GM19455 (cell line): ENCODE results near the gene PNKD.
A peak's percentile ranks its signal among the peaks of the same experiment; 100 is the strongest.

Experiments used
- ATAC-seq: cut with Tn5 transposase; IDR thresholded peaks from one replicate; pipeline ENCODE4 v1.9.1; 2021; ENCODE audit not compliant: unreplicated experiment

The PNKD gene

DNA sequence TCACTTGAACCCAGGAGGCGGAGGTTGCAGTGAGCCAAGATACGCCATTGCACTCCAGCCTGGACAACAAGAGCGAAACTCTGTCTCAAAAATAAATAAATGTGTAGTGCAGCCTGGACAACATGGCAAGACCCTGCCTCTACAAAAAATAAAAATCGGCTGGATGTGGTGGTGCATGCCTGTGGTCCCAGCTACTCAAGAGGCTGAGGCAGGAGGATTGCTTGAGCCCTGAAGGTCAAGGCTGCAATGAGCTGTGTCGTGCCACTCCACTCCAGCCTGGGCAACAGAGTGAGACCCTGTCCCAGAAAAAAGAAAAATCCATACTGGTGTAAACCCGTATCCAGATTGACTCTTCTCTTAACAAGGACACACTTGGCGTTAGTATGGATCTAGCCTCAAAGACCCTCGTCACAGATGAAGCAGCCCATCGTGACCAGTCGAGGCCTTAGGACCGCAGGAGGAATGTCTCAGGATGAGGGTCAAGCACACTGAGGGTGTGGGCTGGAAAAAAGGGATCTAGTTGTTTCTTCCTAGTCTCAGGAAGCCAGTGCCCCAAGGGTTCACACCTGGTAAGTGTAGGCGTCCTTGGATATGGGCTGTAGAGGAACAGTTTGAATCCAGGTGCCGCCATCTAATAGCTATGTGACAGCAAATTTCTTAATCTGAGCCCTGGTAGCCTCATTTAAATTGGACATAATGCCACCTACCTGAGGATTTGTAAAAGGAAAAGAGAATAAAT is 13.5 kb upstream of the PNKD start:
- ATAC-seq: no peak

DNA sequence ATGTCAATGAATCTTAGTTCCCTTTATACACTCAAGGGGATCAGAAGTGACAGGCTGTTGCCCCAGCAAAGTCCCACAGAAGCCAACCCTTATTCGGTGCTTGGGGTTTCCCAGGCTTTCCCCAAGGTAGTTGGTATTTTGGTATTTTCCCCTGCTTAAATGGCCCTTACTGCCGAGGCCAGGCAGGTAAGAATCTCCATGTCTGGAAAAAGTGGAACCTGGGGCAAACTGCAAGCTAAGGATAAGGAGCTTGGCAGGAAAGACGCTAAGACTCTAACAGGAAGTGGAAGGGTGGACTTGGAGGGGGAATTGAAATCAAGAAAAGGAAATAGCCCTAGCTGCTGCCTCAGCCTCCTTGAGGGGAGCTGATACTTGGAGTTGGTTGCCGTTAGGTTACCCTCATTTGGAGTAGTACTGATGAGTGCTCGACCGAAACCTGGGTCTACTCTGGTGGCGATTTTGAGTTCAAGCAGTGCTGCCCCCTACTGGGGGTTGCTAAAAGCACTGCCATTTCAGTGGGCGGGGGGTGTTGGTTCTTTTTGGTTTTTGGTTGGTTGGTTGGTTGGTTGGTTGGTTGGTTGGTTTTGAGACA is 12.8 kb upstream of the PNKD start:
- ATAC-seq: peak; percentile 63

DNA sequence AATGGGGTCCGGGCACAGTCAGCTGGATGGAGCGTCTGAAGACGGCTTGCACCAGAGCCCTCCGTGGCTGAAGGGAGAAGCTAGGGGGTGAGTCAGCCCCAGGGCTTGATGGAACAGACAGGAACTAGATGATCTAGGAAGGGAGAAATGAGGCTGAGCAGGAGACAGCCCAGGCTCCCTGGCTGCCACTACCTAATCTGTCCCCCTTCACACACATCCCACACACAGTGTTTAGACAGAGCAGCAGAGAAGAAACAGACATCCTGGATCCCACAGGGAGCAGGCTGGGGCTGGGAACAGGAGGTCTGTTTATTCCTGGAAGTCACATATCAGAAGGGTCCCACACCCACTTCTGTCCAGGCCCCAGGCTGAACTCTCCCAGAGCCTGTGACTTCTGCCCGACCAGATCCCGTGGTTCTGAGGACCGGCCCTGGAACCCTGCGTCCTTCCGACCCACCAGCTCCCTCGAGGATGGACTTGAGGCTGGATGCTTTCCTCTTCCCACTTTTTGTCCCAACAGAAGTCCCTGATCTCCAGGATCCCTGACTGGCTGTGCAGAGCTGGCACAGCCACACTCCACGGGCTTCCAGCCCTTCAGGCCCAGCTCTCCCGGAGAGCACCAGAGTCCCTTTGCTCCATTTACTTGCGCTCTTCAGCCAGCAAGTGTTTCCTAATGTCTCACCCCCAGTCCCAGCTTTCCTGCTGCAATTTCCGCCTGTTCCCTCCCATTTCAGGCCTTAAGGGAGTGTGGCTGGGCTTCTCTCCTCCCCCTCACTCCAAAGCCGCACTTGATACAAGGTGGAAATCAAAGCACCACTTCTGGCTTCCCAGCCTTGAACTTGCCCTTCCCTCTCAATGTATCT is 11.0 kb upstream of the PNKD start:
- no peak for ATAC-seq

DNA sequence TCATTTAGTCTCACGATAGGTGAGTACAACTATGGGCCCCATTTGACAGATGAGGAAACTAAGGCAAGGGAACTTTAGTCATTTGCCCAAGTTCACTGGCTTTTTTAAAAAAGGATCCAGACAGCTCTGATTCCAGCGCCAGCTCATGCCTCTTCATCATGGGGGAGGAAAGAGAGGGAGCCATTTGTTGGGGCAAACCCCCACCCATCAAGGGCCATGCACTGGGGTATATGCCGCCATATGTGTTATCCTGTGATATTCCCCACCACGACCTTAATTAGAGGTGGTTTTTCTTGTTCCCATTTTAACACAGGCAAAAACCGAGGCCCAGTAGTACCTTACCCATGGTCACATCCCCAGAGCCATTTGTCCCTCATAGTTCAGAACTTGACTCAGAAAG is 10.2 kb upstream of the PNKD start:
- ATAC-seq: no peak

DNA sequence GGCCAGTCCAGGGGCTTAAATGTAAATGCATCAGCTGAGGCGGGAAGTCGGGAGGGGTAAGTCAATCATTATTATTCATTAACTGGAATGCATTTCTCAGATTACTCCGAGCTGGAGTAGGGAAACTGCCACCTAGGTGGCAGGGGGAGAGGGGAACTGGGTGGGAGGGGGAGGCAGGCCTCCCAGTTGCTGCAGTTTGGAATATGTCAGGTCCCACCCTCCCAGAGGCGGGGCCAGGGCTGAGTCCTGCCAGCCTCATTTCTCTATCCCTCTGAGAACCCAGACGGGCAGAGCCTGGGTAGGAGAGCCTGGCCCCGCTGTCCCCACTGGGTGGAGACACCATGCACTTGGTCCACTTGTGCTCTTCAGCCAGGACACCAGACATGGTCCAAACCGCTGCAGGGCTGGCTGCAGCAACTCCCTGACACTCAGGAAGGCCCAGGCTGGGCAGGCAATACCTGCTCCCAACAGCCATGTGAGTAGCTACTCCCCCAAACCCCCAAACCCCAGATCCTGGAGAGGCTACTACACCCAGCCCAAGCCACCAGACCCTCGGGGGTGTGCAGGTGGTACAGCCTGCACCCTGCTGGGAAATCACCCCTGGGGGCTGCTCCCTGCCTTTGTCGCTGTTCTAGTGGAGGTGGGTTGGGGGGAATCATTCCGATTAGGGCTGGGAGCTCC is 9.4 kb upstream of the PNKD start, which contains the start of gene GPBAR1:
GPBAR1 (plus strand) TSS at position 274 of the 681 bp plus-strand sequence. CDS start 1,710 bp downstream, outside the sequence.
- no peak for ATAC-seq

DNA sequence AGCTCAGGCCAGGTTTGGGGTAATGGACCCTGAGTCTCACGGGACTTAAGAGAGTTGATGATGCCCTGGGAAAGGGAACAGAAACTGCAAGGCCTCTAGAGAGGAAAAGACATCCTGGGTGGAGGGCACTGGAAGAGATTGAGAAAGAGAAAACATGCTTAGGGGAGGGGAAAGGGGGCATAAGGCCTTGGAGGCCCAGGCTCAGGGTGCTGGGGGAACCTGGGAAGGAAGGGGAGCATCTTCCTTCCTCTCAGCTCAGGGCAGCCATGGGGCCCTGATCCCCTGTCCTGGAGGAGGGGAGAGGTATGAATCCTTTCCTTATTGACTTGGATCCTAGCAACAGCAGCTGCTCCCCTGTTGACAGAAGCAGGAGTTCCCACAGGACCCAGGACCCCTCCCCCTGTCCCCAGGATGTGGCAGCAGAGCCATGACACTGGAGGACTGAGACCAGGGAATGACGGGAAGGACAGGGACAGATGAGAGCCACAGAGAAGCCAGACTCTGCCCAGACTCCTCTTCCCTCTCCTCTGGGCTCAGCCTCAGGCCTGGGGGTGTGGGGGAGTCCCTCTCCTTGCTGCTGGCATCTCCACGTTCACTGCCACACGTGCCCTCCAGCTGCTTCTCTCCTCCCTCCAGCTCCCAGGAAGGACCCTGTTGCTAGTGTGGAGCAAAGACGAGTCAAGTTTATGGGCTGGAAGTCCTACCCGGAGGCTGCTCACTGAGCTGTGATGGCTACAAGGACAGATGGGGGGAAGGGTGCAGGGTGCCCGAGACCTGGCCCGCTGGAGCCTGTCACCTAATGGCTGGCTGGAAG is 8.7 kb upstream of the PNKD start:
- no peak for ATAC-seq

DNA sequence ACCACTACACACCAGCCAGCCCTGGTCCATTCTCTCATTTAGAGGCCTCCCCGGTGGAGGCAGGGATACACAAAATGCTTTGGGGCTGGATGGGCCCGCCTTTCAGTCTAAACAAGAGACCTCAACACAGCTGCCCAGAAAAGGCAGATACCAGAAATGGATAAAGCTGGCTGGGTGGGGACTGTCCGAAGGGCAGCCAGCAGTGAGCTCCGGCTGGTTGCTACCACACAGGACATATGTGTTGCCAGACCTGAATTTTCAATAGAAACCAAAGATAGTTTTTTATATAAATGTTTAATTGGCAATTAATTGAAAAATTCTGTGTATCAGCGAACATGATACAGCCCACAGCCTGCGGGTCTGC is 8.1 kb upstream of the PNKD start:
- ATAC-seq: no peak

DNA sequence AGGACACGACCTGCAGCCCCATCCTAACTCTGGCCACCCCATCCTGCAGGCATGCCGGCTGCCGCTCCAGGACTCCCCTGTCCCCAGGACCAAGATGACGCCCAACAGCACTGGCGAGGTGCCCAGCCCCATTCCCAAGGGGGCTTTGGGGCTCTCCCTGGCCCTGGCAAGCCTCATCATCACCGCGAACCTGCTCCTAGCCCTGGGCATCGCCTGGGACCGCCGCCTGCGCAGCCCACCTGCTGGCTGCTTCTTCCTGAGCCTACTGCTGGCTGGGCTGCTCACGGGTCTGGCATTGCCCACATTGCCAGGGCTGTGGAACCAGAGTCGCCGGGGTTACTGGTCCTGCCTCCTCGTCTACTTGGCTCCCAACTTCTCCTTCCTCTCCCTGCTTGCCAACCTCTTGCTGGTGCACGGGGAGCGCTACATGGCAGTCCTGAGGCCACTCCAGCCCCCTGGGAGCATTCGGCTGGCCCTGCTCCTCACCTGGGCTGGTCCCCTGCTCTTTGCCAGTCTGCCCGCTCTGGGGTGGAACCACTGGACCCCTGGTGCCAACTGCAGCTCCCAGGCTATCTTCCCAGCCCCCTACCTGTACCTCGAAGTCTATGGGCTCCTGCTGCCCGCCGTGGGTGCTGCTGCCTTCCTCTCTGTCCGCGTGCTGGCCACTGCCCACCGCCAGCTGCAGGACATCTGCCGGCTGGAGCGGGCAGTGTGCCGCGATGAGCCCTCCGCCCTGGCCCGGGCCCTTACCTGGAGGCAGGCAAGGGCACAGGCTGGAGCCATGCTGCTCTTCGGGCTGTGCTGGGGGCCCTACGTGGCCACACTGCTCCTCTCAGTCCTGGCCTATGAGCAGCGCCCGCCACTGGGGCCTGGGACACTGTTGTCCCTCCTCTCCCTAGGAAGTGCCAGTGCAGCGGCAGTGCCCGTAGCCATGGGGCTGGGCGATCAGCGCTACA is 7.4 kb upstream of the PNKD start:
- no peak for ATAC-seq

DNA sequence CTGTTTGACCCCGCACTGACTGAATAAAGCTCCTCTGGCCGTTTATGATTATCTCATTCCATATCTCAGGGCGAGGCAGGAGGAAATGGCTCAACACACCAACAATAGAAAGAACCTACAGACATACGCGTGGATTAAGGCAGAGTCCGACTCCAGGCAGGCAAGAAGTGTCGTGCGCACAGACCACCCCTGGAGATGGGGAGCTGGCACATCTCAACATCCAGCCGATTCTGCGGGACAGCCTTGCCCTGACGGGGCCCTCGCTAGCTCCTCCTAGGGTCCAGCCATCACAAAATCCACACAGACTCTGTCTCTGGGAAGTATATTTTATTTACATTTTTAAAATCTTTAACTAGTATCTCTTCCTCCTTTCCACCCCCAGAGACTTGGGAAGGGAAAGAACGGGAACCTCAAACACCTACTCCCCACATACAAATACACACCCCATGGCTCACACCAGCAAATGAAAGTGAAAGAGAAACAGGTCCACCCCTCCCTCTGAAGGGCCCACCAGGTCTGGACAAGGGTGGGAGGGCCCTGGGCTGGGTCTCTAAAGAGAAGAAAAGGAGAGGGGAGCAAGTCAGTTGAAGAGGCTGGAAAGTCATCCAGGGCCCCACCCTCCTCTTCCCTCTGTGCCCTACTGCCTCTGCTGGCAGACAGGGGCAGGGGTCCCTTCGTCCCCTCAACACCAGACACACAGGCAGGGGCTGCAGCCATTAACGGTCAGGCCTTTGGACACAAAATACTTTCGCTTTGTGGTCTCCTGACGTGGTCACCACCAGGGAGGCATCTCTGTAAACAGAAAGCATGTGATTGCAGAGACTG is 6.3 kb upstream of the PNKD start:
- ATAC-seq: no peak

DNA sequence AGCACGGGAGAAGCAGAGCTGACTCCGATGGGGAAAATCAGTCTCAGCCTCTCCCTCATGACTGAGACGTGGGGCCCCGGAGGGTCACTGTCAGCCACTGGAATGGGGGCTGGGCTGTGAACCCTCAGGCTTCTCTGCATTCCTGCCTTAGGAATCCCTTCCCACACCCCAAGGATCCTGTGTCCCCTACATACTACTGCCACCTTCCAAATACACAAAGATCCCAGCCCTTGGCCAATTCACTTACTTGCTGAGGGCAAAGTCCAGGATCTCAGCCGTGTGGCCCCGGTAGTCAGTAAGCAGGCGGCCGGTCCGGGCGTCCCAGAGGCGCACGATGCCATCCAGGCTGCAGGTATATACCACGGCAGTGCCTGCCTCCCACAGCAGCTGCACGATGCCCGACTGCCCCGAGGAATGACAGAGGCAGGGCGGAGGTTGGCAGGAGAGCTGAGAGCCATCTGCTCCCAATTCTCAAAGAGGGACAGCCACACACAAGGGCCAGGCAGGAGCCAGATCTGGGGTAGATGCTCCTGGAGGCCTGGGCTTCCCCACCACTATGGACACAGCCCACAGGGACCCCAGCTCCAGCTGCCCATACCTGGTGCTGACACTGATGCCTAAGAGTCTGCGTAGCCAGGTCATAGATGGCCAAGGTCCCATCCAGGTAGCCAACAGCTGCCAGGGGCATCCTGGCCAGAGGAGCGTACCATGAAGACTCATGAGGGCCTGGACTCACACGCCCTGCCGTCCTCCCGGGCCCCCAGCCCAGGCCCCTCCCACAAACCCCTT is 5.4 kb upstream of the PNKD start:
- ATAC-seq: no peak

DNA sequence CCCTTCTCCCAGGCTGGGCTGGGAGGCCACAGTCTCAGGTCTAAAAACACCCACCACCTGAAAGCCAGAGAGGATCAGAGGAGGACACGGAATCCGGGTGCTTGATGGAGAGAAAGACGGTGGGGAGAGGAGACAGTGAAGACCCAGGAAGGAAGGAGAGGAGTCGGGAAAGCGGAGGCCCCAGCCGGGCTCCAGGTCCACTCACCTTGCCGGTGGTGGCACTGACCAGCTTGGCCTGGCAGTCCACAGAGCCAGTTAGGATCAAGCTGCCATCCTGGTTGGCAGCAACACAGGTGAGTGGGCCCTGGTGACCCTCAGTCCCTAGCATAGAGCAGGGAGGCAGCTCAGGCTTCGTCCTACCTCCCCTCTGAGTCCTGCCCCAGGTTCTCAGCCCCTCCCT is 4.7 kb upstream of the PNKD start:
- no peak for ATAC-seq

DNA sequence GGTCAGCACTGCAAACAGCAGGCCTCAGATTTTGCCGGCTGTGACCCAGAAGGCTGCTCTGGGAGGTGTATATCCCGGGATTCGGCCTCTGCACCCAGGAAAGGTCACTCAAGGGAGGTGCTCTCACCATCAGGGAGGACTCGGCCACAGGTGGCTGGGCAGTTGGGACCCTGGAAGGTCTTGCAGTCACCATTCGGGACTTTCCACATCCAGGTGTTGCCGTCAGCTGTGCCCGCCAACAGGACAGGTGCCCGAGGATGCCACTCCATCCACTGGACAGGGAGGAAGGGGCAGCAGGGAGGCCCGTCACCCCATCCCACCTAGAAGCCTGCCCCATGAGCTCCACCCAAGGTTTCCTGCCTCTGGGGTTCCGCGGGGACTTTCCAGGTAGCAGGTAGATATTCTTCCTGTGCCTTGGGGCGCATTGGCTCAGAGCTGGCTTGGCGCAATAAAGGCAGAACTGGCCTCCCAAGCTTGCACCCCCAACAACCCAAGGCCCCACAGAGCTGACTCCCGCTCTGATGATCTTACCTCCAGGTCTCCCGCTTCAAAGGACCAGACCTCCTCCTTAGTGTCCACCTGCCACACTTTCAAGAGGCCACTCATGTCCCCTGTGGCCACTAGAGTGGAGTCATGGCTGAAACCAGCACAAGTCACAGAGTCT is 3.9 kb upstream of the PNKD start:
- no peak for ATAC-seq

DNA sequence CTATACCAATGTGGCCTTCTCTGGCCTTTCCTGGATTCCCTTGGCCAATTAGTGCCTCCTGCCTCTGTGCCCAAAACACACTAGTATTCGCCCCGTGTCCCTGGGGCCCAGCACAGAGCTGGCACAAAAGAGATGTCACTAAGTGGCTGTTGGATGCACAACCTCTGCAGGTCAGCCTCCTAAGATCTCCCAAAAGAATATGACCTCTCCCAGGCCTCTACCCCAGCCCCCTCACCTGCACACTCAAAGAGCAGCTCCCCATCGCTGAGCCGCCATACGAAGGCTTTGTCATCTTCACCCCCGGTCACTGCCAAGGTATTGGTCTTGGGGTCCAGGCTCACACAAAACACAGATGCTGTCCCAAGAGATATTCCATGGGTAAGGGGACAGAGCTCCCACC is 3.1 kb upstream of the PNKD start:
- no peak for ATAC-seq

DNA sequence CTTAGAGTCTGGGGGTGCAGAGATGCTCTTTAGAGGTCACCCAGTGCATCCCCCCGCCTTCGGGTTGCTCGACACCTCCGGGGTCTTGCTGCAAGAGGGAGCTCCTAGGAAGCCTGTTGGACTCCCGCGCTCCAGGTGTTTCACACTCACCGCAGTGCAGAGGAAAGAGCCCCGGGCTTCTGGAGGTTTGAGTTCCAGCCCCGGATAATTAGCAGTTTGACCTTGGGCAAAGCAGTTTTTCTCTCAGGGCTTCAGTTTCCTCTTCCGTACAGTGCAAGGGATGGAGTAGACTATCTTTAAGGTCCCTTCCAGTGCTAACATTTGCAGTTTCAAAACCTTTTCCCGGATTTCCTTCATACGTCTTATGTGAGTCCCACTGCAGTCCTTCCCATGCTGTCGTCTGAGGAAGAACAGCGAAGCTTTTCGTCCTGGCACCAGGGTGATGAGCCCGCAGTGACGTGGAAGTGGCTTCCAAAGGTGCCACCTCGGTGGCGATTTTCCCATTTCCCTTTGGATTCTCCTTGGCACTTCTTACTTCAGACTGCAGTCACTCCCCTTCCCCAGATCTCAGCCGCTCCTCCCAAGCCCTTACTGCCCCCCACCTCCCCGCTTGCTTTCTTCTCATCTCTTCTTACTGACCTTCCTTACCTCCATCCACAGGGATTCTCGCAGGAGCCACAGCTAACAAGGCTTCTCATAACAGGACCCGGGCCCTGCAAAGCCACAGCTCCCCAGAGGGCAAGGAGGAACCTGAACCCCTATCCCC is 585 bp downstream of the PNKD start:
- ATAC-seq: no peak

DNA sequence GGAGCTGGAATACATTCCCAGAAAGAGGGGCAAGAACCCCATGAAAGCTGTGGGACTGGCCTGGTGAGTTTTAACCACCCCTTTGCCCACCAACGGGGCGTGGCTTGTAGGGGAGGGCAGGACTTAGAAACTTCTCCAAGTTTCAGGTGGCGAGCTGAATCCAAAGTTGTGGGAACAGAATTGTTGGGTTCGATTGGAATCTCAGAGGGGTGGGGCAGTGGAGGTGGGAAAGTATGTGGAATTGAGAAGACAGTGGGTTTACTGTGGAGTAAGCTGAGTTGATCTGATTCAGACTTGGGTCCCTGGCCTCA is 1.1 kb downstream of the PNKD start:
- no peak for ATAC-seq

DNA sequence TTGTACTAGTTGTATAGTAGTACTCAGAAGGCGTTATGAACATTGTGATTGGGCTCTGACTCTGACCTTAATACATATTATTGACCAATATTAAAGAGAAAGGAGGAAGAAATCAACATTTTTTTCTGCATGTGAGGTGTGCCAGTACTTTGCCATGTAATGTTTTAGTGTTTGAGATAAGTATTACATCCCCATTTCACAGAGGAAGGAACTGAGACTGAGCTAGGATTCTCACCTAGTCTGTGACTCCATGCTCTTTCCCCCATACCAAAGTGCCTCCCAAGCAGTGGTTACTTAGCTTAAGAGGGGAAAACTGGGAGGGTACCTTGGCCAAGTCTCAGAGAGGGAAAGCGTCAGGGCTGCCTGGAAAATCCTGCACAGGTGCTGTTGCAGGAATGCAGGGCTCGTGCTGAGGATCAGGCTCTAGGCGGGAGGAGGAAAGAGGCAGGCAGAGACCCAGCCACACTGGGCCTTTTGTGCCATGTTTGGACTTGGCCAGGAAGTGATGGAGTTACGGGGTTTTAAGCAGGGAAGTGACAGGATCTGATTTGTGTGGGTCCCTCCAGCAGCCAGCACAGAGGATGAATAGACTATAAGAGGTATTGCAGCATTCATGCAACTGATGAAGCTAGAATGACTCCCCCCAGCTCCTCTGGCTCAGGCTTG is 1.7 kb downstream of the PNKD start:
- ATAC-seq: no peak
